GM10266 (cell line): ENCODE measurements around the gene IL12A.

Experiments
- DNase-seq: peaks from one replicate; pipeline ENCODE4 v3.0.0; 2012; ENCODE audit errors: extremely low spot score
- CTCF ChIP-seq: IDR thresholded peaks from 2 replicates; pipeline ENCODE4 v1.5.1; 2012; ENCODE audit warnings: mild to moderate bottlenecking, low read depth; ENCODE audit not compliant: control insufficient read depth, insufficient read depth; ENCODE audit errors: missing control alignments

IL12A gene

GRCh38 chr3:159977295-159977694, 11.3 kb upstream of the IL12A start:
- no peak for DNase-seq
- TF ChIP-seq CTCF, result no peak

DNA sequence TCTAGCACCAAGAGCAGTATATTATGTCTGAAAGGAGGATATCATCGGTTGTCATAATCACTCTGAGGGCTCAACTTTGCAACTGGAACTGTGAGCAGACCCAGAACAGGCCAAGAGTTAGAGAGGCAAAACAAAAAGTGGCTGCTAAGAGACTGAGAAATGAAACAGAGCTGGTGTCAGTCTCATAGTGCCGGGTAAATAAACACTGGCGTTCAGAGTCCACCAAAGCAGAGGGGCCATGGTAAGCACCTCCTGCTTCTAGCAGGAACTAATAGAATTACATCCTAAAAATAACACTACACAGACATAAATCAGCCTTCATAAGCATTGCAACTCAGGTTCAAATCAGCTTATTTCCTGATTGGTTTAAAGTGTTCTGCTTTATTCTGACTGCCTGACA, 10.3 kb upstream of the IL12A start:
- TF ChIP-seq CTCF, result no peak
- peak; percentile 12 for DNase-seq

GRCh38 chr3:159978918-159979703, 9.5 kb upstream of the IL12A start:
- no peak for TF ChIP-seq CTCF
- no peak for DNase-seq

DNA sequence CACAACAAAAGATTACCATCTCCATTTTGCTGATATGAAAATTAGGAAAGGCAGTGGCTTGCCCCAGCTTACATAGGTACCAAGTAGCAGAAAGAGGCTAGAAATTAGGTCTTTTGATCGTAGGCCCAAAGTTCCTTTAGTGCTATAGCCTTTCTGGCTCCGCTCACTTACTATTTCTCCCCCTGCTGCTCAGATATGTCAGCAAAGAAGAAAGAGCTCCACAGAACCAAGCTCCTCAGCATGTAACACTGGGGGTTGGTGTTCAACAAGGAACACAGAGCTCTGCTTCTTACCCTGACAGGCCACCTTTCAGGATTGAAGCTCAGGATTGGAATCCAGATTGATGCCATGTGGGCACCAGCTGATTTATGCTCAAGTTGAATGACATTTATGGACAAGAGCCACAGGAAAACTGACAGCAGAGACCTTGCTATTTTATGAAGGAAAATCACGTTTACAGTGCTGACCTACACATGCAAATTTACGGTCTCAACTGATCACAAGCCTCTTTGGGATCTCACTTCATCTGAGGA, 6.1 kb upstream of the IL12A start:
- no peak for TF ChIP-seq CTCF
- DNase-seq, result no peak

DNA sequence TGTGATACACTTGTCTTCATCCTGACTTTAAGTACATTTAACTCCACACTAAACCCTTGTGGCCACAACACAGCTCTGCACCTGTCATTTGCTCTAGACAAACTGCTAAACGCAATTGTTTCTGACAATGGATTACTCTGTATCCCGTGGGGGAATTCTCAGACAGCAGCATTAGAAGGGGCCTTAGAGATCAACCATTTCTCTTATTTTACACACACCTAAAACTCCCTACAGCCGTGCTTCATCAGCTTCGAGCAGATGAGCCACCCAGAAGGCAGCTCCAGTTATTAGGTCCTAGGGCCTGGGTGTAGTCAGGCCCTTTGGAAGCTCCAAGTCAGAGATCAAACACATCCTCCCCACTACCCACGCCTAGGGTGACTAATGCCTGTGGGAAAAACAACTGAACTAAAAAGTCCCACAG, 1.3 kb upstream of the IL12A start:
- TF ChIP-seq CTCF, result peak; percentile 16
- no peak for DNase-seq

DNA sequence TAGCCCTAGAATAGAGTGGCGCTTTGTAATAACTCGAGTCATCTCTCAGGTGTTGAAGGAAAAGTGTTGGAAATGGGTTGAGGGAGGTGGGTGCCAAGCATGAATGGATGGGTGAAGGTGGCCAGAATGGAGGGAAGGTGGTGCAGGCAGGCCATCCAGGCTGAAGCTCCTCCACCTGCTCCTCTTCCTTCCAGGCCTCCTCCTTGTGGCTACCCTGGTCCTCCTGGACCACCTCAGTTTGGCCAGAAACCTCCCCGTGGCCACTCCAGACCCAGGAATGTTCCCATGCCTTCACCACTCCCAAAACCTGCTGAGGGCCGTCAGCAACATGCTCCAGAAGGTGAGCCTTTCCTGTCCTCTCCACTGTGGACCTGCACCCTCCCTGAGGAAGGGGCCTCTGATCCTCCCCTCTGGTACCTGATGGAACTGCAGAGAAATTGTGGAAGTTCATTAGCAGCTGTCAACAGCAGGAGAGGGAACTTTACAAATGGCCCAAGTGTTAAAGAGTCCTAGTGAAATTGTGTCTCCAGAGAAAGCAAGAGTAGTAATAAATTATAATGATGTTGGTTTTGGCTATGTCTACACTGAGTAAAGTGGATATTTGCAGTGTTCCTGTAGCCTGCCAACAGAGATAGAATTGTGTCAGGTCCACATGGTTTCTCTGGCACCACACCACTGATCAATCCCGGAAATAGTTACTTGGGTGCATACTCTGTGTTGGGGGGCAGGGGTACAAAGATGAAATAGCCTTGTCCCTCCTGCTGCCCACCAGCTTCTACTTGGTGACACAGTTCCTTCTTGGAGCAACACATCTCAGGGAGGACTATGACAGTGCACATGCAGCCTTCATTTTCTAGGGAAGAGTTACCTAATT, 1.6 kb downstream of the IL12A start:
- DNase-seq, result no peak
- no peak for TF ChIP-seq CTCF

- TF ChIP-seq CTCF, result no peak
- no peak for DNase-seq
Measured at GRCh38 chr3:159991591-159991990, 3.0 kb downstream of the IL12A start.
